Skeletal muscle tissue (tissue), 4 donors: ENCODE measurements around the gene ABTB2. TPM values are rescaled to one million over a fixed set of nuclear protein-coding genes. Genes with fewer than 3 reads are reported as not detected.

Experiments
- H3K27ac ChIP-seq: one replicate; pipeline ENCODE4 v1.7.0; 2013; ENCODE audit warnings: mild to moderate bottlenecking, low read depth, low read length, inconsistent platforms
- H3K27me3 ChIP-seq, 3 donors: one replicate each; pipeline ENCODE4 v1.7.0; 2013; ENCODE audit warnings: low read length in 3 of 3; ENCODE audit not compliant: control insufficient read depth in 3 of 3, insufficient read depth in 3 of 3
- H3K36me3 ChIP-seq, 3 donors: one replicate each; pipeline ENCODE4 v1.7.0; 2013; ENCODE audit warnings: low read length in 3 of 3; ENCODE audit not compliant: control insufficient read depth in 3 of 3, insufficient read depth in 3 of 3
- H3K4me1 ChIP-seq, 3 donors: one replicate each; pipeline ENCODE4 v1.7.0; 2013; ENCODE audit warnings: low read length in 3 of 3, mild to moderate bottlenecking in 3 of 3; ENCODE audit not compliant: control insufficient read depth in 3 of 3, insufficient read depth in 3 of 3
- H3K4me3 ChIP-seq, 3 donors: one replicate each; pipeline ENCODE4 v1.7.0; 2013; ENCODE audit warnings: low read length in 3 of 3
- H3K9ac ChIP-seq, 3 donors: one replicate each; pipeline ENCODE4 v1.7.0; 2013; ENCODE audit warnings: low read length in 3 of 3, mild to moderate bottlenecking in 3 of 3, moderate library complexity in 2 of 3, low read depth in 1 of 3
- H3K9me3 ChIP-seq, 3 donors: one replicate each; pipeline ENCODE4 v1.7.0; 2013; ENCODE audit warnings: low read length in 3 of 3; ENCODE audit not compliant: control insufficient read depth in 3 of 3
- total RNA-seq: library from RNA; depleted of rRNA; stranded (reverse); fragments of >200 nt; gene quantifications from one replicate; pipeline ENCODE4 v1.2.3, GENCODE V29; 2014
- donor health status: Osteomylitis.

ABTB2 gene
- total RNA-seq, 1 donor from 2014 or later: 6.3 TPM

GRCh38 chr11:34158661-34159060 is 199.1 kb downstream of the ABTB2 start:
- Histone ChIP-seq H3K9me3 (no peaks in the 10 kb centered on the region), H3K27ac (no peak overlapping the region), H3K4me3 (no peak overlapping the region), H3K9ac (no peak overlapping the region), H3K4me1 (peaks cover 0 to 2% (median 0%) of the 10 kb centered on the region in 3 donors), H3K27me3 (no peaks in the 10 kb centered on the region), H3K36me3 (peaks cover 26 to 41% (median 30%) of the 10 kb centered on the region in 3 donors)

- Histone ChIP-seq H3K9me3 (no peaks in the 10 kb centered on the region), H3K27me3 (no peaks in the 10 kb centered on the region), H3K4me1 (peaks cover 0 to 2% (median 0%) of the 10 kb centered on the region in 3 donors), H3K4me3 (no peak overlapping the region), H3K36me3 (peaks cover 32 to 40% (median 38%) of the 10 kb centered on the region in 3 donors), H3K27ac (no peak overlapping the region), H3K9ac (no peak overlapping the region)
Measured at GRCh38 chr11:34157163-34157562, 200.6 kb downstream of the ABTB2 start.

GRCh38 chr11:34155757-34156062 is 202.1 kb downstream of the ABTB2 start:
- H3K4me1 ChIP-seq: peaks cover 0 to 2% (median 0%) of the 10 kb centered on the region in 3 donors
- H3K27ac ChIP-seq: no peak overlapping the region
- no peak overlapping the region for H3K4me3 ChIP-seq
- H3K9me3 ChIP-seq: no peaks in the 10 kb centered on the region
- no peaks in the 10 kb centered on the region for H3K27me3 ChIP-seq
- H3K36me3 ChIP-seq: peaks cover 32 to 38% (median 37%) of the 10 kb centered on the region in 3 donors
- no peak overlapping the region for H3K9ac ChIP-seq

GRCh38 chr11:34155057-34155756 is 202.6 kb downstream of the ABTB2 start:
- Histone ChIP-seq H3K9me3 (no peaks in the 10 kb centered on the region), H3K4me3 (no peak overlapping the region), H3K27ac (no peak overlapping the region), H3K4me1 (peaks cover 0 to 2% (median 0%) of the 10 kb centered on the region in 3 donors), H3K36me3 (peaks cover 35 to 42% (median 40%) of the 10 kb centered on the region in 3 donors), H3K27me3 (no peaks in the 10 kb centered on the region), H3K9ac (no peak overlapping the region)

GRCh38 chr11:34154059-34154875 is 203.5 kb downstream of the ABTB2 start:
- Histone ChIP-seq H3K27me3 (no peaks in the 10 kb centered on the region), H3K36me3 (peaks cover 36 to 43% (median 41%) of the 10 kb centered on the region in 3 donors), H3K4me3 (no peak overlapping the region), H3K9me3 (no peaks in the 10 kb centered on the region), H3K27ac (no peak overlapping the region), H3K9ac (no peak overlapping the region), H3K4me1 (peaks cover 0 to 2% (median 0%) of the 10 kb centered on the region in 3 donors)

GRCh38 chr11:34151916-34152845 is 205.6 kb downstream of the ABTB2 start:
- Histone ChIP-seq H3K4me1 (peaks cover 0 to 2% (median 0%) of the 10 kb centered on the region in 3 donors), H3K27ac (no peak overlapping the region)

GRCh38 chr11:34151166-34151565 is 206.6 kb downstream of the ABTB2 start:
- Histone ChIP-seq H3K9ac (no peak overlapping the region), H3K27ac (no peak overlapping the region), H3K9me3 (no peaks in the 10 kb centered on the region), H3K4me3 (no peak overlapping the region), H3K27me3 (no peaks in the 10 kb centered on the region), H3K4me1 (peaks cover 0 to 2% (median 0%) of the 10 kb centered on the region in 3 donors), H3K36me3 (peaks cover 52 to 69% (median 55%) of the 10 kb centered on the region in 3 donors)

More at GRCh38 chr11:34151916-34152845, 205.6 kb downstream of the ABTB2 start:
- H3K36me3 ChIP-seq: peaks cover 42 to 58% (median 45%) of the 10 kb centered on the region in 3 donors
- no peak overlapping the region for H3K4me3 ChIP-seq
- H3K9me3 ChIP-seq: no peaks in the 10 kb centered on the region
- no peak overlapping the region for H3K9ac ChIP-seq
- H3K27me3 ChIP-seq: no peaks in the 10 kb centered on the region

- peak overlapping the region in 1 of 3 donors; percentile 8 for H3K9ac ChIP-seq
- no peaks in the 10 kb centered on the region for H3K9me3 ChIP-seq
- peaks cover 55 to 74% (median 60%) of the 10 kb centered on the region in 3 donors for H3K36me3 ChIP-seq
Measured at GRCh38 chr11:34150494-34151151, 207.2 kb downstream of the ABTB2 start.

GRCh38 chr11:34149786-34150185 is 208.0 kb downstream of the ABTB2 start:
- Histone ChIP-seq H3K36me3 (peaks cover 59 to 82% (median 68%) of the 10 kb centered on the region in 3 donors), H3K27ac (no peak overlapping the region), H3K9me3 (no peaks in the 10 kb centered on the region), H3K4me3 (no peak overlapping the region), H3K9ac (no peak overlapping the region), H3K27me3 (no peaks in the 10 kb centered on the region), H3K4me1 (no peaks in the 10 kb centered on the region)

More at GRCh38 chr11:34150494-34151151, 207.2 kb downstream of the ABTB2 start:
- no peak overlapping the region for H3K4me3 ChIP-seq
- H3K27ac ChIP-seq: no peak overlapping the region
- no peaks in the 10 kb centered on the region for H3K27me3 ChIP-seq
- H3K4me1 ChIP-seq: no peaks in the 10 kb centered on the region
